NCI-H2196 (cell line): ENCODE measurements around the gene DLGAP3.

Experiments used
- DNase-seq: peaks from one replicate; lab custom pipeline; 2025; ENCODE audit not compliant: unreplicated experiment; lab: John Stamatoyannopoulos, UW

DLGAP3 gene

DNA sequence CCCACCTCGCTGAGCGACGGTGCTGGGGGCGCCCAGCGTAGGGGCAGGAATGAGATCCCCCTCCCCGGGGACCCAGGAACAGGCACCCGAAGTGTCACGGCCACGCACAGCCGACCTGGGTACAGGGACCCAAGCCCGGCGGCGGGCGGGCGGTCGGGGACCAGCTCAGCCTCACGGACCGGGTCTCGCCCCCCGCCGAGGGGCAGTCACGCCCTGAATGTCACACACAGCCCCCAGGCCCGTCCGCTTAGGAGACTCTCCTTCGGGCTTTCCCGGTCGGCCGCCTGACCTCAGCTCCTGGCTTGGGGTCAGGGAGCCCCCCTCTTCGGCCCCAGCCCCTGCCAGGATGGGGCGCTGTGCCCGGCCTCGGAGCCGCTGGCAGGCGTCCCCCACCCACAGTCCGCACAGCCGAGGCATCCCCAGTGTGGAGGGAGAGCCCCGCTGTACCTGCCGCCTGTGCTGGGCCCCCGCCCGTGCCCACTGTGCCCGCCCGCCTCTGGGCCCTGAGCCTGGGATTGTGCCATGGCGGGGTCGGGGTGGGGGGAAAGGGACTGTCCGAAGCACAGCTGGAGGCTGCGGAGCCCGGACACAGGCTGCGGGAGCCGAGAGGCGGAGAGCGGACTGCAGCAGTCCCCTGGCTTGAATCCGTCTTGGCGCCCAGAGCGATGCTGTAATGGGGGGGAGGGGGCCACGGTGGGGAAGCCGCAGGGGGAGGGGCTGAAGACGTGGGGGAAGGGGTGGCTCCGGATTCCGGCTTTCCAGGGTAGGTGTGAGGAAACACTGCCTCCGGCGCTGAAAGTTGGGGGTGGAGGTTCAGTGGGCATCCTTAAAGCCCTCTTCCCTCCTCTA lies 627 bp upstream of the DLGAP3 start:
- DNase-seq, result no peak

DNA sequence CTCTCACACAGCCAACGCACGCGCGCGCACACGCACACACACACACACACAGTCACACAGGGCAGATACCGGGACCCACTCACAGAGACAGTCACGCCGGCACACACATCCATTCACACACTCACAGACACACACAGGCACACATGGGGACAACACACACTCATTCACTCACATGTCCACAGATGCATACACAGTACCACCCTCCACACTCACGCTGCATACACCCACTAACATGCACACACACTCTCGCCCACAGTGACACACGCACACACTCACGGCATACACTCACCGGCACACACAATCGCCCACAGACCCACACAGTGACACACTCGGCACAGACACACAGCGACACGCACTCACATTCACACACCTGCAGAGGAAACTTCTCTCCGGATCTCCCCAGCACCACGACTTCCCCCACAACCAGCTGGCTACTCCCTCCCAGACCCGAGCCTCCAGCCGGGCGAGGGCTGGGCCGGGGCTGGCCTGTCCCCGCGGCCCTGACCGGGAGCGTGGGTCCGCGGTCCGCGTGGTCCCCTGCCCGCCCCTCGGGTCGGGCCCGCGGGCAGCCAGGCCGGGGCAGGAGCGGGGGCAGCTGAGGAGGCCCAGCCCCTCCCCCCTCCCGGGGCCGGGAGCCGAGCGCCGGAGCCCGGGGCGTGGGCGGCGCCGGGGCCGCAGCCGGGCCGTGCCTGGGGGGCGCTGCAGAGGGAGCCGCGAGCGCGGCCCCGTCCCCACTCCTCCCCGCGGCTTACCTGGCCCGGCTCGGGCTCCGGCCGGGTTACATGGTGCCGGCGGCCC lies 552 bp downstream of the DLGAP3 start:
- no peak for DNase-seq

DNA sequence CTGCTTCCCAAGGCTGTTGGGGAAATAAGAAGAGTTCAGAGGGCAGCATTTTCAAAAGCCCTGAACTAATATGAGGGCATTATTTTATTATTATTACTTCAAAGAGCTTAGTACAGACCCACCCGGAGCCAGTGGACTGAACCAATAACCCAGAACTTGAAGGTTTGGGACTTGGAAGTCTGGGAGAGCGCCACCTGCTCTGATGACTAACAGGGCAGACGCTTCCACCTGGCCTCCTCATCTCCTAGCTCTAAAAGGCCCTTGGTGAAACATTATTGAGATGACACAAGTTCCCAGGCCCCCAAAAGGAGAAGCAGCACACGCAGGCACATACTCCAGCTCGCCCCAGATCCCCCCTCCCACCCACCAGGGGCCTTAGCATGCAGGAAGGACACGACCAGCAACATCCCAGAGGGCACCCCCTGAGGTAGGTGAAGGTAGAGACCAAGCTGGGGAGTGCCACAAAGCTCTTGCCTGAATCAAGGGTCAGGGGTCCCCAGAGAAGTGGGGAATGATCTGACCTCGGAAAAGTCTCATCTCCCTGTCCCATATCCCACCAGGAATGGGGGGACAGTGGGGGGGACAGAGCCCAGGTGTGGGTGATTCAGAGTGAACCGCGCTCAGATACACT lies 1.3 kb downstream of the DLGAP3 start:
- DNase-seq, result no peak

DNA sequence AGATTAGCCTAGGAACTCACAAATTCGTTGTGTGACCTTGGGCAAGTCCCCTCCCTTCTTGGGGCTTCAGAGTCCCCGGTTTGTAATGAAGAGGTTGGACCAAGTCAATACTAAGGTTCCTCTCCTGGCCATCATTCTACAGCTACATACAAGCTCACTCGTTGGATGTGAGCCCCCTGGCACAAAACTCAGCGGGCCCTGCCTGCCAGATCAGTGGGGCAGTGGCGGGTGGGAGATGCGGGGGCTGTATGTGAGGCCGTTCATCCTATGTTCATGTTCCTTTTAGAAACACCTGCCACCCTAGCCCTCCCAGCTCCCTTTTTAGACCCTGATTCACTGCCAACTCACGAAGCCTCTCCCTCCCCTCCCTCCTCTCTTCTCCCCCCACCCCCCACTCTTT lies 2.1 kb downstream of the DLGAP3 start:
- DNase-seq, result no peak

DNA sequence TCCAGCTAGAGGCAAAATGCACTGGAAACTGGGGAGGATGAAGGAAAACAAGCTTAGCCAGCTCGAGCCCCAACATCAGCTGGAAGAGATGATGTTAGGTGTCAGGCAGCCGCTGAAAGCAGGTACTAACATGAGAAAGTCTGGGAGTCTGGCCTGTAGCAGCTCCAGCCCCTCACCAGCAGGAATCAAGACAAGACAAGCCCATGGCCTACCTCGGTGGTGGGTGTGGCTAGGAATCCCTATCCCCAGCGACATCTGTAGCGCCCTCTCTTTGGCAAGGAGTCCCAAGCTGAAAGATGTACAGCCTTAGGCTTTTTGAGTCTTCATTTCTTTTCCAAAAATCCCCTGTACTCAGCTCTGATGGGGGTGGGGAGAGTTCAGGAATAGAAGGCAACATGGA lies 2.6 kb downstream of the DLGAP3 start:
- no peak for DNase-seq

DNA sequence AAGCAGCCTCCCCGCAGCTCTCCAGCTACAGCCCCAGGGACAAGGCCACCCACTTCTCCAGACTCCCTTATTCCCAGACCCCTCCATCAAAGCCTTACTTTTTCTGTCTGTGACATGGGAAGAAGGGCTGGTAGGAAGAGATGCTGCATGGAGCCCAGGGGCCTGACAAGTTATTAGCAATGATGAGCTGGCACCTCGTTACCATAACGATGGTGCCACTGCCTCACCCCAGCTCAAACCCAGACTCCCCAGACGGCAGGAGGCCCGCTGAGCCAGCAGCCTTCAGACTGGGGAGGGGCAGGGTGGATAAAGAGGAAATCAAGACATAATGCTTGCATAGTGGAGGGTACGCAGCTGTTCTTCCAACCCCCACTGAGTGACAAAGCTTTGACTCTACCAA lies 3.3 kb downstream of the DLGAP3 start:
- no peak for DNase-seq

DNA sequence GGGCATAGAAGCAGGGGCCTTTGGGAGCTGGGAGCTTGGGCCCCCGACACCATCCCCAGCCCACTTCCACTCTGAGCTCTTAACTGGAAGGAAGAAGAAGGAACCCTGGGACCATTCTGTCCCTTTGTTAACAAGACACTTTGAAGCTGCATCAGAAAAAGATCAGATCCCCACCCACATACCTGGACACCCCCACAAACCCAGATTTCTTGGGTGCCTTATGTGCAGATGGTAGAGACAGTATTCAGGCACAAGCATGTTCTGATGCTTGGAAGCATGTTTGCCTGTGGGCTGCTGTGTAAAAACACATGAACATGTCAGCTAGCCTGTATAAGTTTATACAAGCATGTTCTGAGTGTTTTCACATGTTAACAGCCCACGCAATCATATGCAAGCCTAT lies 3.7 kb downstream of the DLGAP3 start:
- DNase-seq, result no peak

DNA sequence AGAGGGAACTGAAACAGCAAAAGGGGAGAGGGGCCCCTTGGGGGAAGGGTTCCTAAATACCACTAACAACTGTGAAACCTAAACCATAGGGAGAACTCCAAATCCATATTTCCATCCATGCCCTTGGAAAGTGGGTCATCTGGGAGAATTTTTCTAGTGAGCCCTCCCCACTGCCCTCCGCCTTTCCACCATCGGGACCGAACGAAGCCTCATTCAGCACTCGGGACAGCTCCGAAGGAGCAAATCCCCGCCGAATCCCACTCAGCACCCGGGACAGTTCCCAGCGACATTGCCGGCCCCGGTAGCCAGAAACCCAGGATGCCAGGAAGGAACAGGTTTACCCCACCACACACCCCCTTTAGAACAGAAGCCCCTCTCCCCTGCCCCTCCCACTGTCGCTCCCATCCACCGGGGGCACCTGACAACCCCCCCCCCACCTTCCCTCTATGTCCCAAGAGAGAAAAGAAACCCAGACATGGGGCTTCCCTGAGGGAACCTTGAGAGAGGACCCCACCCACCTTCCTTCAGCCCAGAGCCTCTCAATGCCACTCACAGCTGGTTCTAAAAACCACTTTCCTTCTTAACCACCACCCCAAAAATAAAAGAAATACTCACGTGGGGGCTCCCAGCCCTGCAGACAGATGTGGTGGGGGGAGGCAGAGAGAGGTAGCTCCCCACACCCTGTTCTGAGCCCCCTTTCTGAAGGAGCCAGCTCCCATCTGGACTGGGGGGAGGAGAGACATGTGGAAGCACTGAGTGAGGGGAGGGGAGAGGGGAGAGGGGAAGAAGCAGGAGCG lies 4.5 kb downstream of the DLGAP3 start:
- no peak for DNase-seq

DNA sequence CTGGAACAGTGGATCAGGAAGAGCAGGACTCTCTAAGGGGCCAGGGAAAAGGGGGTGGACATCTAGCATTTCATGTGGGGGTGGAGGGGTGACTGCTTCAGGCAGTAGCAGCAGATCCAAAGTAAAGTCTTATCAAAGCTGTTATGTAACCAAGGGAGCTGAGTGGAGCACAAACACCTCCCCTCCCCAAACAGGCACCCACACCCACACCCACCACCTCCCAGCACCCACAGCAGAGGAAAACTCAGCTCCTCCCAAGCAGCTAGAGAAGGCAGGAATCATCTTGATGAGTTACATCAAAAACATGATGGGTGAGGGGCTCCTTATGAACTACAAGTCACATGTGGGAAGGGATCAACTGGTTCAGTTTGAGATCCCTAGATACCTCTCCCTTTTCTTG lies 6.0 kb downstream of the DLGAP3 start:
- no peak for DNase-seq

DNA sequence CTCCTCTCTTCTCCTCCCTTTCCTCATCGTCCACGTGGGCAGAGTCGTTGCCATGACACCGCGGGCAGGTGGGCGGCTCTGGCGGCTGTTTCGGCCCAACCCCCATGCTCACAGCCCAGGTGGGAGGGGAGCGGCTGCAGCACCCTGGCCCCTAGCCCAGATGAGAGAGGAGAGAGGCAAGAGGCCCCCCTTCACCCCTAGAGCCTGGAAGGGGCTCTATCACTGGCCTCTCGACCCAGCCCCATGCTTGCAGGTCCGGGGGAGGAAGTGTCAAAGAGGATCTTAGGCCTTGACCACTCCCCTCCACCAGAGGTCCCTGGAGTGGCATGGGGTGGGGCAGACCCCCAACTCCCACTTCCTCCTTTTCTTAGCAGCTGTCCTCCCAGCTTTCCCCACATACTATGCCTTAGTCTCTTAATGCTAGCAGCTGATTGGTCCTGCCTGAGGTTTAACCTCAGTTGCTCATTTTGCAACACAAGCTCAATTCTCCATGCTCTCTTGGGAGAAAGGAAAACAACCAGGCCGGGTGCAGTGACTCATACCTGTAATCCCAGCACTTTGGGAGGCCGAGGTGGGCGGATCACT lies 10.4 kb downstream of the DLGAP3 start:
- peak; percentile 27 for DNase-seq

DNA sequence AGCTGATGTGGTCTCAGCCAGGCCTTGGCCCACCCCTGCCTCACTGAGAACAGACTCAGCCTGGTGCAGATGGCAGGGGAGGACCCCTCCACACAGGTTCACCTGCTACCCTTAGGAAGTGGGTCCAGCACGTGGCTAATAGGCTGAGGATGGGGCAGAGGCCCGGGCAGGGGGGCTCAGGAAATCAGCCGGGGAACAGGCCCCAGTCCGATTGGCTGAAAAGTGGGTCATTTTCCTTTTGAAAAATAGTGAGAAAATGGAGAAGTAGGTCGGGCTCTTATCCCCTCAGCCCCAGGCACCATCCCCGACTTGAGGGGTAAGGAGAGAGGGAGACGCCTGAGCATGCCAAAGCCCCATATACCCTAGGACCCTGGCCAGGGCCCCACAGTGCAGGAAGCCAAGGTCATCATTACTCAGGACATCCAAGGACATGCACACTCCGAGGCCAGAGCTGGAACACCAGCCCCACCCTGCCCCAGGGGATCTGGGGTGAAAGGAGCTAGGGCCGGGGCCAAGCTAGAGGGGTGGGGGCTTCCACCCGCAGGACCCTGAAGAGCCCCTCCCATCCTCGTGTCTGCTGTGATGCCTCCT lies 11.0 kb downstream of the DLGAP3 start:
- no peak for DNase-seq

DNA sequence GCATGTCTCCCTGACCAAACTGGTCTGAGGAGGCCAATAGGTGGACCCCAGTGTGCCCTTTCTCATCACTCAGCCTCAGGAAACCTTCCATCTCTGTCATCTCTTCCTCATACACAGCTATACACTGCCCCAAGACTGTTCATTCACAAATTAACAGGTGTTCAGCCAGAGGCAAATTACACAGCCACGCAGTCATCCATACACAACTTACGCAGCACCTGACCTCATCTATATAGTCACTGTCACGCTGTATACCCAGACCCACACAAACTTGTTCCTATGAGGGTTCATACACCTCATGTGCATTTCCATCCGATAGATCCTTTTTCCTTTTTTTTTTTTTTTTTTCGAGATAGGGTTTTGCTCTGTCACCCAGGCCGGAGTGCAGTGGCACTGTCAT lies 12.4 kb downstream of the DLGAP3 start:
- no peak for DNase-seq

DNA sequence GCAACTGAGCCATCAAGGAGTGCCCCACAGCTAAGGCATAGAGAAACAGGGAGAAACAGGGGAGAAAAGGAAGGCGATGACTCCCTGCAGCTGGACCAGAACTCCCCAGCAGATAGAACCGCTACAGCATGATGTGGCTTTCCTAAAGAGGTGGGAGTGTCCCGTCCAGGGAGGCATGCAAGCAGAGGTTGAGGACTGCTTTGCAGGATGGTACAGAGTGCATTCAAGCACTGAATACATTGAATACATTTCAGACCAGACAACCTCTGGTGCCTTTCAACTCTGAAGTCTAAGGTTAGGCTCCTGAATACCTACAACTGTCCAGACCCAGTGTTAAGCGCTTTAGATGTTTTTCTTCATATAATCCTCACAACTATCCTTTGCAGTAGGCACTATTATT lies 13.3 kb downstream of the DLGAP3 start:
- DNase-seq, result no peak

DNA sequence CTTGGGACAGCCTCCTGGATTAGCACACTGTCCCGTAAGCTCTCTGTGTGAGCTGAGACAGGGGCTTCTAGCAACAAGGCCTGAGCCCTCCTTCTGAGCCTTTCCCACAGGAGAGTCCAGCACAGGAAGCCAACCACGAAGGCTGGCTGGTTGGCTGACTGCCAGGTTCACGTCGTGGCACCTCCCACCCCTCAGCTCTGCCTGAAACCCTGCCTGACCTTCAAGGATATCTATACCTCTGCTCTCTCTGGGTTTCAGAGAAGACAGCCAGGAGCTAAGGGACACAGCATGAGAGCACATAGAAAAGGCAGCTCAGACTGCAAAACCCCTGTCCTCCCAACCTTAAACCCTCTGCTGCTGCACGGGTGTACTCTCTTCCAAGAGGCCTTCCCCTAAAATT lies 13.9 kb downstream of the DLGAP3 start:
- peak; percentile 8 for DNase-seq

DNA sequence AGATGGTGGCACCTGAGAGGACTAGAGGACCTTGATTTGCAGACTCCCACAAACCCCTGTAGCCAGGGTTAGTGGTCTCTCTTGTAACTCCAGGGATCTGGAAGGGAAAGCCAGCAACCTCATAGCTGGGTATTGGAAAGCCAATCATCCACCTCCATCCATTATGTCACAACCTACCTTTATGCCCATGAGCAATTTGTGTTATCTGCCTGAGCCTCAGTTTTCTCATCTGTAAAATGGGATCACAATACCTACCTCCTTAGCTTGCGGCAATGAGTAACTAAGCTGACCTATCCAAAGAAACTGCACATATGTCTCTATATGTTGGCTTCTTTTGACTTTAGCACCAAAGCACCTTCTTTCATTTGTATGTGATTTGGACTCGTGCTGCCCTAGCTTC lies 14.5 kb downstream of the DLGAP3 start:
- no peak for DNase-seq

DNA sequence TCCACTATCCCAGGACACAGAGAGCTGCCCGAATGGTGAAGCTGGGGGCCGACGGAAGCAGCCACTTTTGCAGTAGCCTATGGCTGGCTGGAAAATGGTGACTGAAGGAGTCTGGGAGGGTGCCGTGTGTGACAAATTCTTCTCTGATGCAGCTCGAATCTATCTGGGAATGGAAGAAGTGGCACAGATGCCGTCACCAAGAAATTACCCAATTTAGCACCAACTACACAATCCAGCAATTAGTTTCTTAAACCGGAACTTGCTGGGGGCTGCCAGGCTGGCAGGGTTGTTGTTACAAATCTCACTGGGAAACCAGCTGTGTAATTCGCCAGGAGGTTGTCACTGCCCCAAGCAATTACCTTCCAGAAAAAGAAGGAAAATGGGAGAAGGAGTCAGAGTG lies 18.0 kb downstream of the DLGAP3 start:
- DNase-seq, result no peak

DNA sequence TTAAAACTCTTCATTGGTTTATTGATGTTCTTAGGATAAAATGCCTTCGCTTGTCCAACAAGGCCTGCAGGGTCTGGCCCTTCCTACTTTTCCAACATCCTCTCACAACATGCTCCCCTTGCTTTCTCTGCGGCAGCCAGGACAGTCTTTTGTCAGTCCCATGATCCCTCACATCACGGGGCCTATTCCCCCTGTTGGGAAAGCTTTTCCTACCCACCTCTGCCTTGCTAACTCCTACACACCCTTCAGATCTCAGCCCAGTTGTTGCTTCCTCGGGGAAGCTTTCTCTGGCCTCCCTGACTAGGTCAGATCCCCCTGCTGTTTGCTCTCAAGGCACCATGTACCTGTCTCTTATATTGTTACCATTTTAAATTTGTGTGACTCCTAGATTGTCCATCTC lies 19.0 kb downstream of the DLGAP3 start:
- DNase-seq, result no peak

DNA sequence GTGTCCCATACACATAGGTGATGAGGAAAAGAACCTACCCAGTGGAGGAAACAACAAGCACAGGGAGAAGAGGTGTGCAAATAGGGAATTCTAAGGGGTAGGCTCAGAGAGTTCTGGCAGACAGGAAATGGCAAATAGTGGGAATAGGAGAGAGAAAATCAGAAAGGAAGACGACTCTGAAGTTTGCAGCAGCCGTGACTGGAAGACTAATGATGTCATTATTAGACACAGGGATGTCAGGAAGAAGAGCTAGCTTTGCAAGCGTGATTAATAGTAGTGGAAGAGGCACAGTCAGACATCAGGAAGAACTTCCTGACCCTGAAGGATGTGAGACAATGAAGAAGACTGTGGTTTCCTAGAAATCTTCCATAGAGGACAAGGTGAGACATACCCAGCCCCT lies 21.1 kb downstream of the DLGAP3 start:
- DNase-seq, result no peak

DNA sequence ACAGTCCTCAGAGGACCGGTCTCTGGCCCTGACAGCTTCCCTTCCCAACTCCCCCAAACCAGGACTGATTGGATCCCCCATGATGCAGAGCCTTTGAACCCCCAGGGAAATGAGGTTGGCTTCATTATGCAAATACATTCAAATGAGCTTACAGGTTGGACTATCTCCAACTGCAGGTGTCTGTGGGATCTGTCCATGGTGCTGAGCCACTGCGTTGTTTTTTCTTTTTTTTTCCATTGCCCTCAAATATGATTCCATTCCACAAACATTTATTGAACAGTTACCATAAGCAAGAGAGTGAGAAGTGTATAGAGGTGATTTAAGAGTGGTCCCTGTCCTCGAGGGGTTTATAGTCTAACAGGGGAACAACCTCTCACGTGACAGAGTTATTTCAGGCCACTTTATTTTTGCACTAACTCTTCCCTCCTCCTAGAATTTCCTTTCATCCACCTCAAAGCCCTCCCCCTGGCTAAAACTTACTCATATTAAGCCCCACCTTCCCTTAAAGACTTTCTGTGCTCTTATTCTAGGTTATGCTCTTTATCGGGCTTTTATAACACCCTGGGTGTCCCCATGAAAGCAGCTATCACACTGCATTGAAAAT lies 21.9 kb downstream of the DLGAP3 start:
- DNase-seq, result no peak

DNA sequence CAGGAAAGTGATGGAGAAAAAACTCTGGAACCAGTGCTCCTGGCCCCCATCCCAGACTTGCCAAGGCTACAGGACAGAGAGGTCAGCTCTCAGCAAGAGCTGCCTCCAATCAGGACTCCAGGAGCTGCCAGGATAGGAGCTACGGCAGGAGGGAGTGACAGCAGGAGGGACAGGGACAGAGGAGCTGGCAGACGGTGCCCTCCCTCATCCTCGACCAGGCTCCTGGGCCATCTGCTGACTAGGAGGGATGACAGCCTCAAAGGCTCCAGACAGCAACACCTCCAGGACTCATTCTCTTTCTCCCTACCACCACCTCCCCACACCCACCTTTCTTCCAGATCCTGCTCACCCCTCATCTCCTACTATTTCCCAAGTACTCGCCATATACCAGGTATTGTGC lies 22.7 kb downstream of the DLGAP3 start:
- DNase-seq, result no peak
